SU-DHL-6 (cell line): ENCODE data around the gene C19orf38.

Source experiments
- CTCF ChIP-seq: fragments of 200-600 bp; sonication (generic); IDR thresholded peaks from one replicate; pipeline ENCODE4 v1.5.1; 2017; ENCODE audit warnings: antibody characterized with exemption, mild to moderate bottlenecking, low read length, moderate library complexity; ENCODE audit not compliant: insufficient read depth, poor library complexity, severe bottlenecking
- EZH2phosphoT487 ChIP-seq: fragments of 200-600 bp; sonication (generic), shearing (Covaris generic); conservative IDR thresholded peaks from 2 replicates; pipeline ENCODE4 v1.6.1; 2018; ENCODE audit warnings: mild to moderate bottlenecking, antibody characterized with exemption, low read length, moderate library complexity, mixed read lengths

GRCh38 chr19:10803252-10803651, 45.0 kb upstream of the C19orf38 start:
- no peak for TF ChIP-seq CTCF
- TF ChIP-seq EZH2phosphoT487, result no peak
